Measurements from ENCODE around the gene ERGIC3. TPM values are rescaled to one million over a fixed set of nuclear protein-coding genes. Genes with fewer than 3 reads are reported as not detected.
A peak's percentile ranks its signal among the peaks of the same experiment; 100 is the strongest.

The ERGIC3 gene
- total RNA-seq, 2 donors from 2014 or later: 133 to 142 TPM

- peak; percentile 44 for ATAC-seq (replicated peaks)
- Mint-ChIP-seq H3K27me3 (no peaks in the 10 kb centered on the region), H3K4me3 (no peak overlapping the region), H3K4me1 (peaks cover 5% of the 10 kb centered on the region), H3K36me3 (ENCODE audit: low read depth) (peaks cover 10% of the 10 kb centered on the region), H3K27ac (no peak overlapping the region), H3K9me3 (no peaks in the 10 kb centered on the region)
Measured at GRCh38 chr20:35561268-35561667, 19.4 kb downstream of the ERGIC3 start.

- H3K36me3 Mint-ChIP-seq (ENCODE audit: low read depth): peaks cover 6% of the 10 kb centered on the region
- H3K9me3 Mint-ChIP-seq: no peaks in the 10 kb centered on the region
- H3K4me1 Mint-ChIP-seq: peaks cover 5% of the 10 kb centered on the region
- H3K27me3 Mint-ChIP-seq: no peaks in the 10 kb centered on the region
- no peak overlapping the region for H3K4me3 Mint-ChIP-seq
- no peak for ATAC-seq (replicated peaks)
- H3K27ac Mint-ChIP-seq: no peak overlapping the region
Measured at GRCh38 chr20:35561671-35562070, 19.8 kb downstream of the ERGIC3 start.

- Mint-ChIP-seq H3K27ac (no peak overlapping the region), H3K9me3 (no peaks in the 10 kb centered on the region), H3K36me3 (ENCODE audit: low read depth) (peaks cover 1% of the 10 kb centered on the region)
Measured at GRCh38 chr20:35562541-35563110, 20.7 kb downstream of the ERGIC3 start.

GRCh38 chr20:35563834-35564233, 22.0 kb downstream of the ERGIC3 start:
- no peak overlapping the region for H3K4me3 Mint-ChIP-seq
- no peaks in the 10 kb centered on the region for H3K36me3 Mint-ChIP-seq (ENCODE audit: low read depth)
- H3K9me3 Mint-ChIP-seq: no peaks in the 10 kb centered on the region
- no peaks in the 10 kb centered on the region for H3K27me3 Mint-ChIP-seq
- no peak overlapping the region for H3K27ac Mint-ChIP-seq
- no peak for ATAC-seq (replicated peaks)
- H3K4me1 Mint-ChIP-seq: peaks cover 5% of the 10 kb centered on the region

More at GRCh38 chr20:35562541-35563110, 20.7 kb downstream of the ERGIC3 start:
- Mint-ChIP-seq H3K4me3 (no peak overlapping the region), H3K4me1 (peaks cover 5% of the 10 kb centered on the region), H3K27me3 (no peaks in the 10 kb centered on the region)
- no peak for ATAC-seq (replicated peaks)

GRCh38 chr20:35564905-35565304, 23.0 kb downstream of the ERGIC3 start:
- ATAC-seq (replicated peaks): no peak
- Mint-ChIP-seq H3K9me3 (no peaks in the 10 kb centered on the region), H3K4me1 (peaks cover 5% of the 10 kb centered on the region), H3K27ac (no peak overlapping the region), H3K4me3 (no peak overlapping the region), H3K27me3 (no peaks in the 10 kb centered on the region), H3K36me3 (ENCODE audit: low read depth) (no peaks in the 10 kb centered on the region)

- Mint-ChIP-seq H3K27ac (no peak overlapping the region), H3K36me3 (ENCODE audit: low read depth) (no peaks in the 10 kb centered on the region), H3K9me3 (peaks cover 4% of the 10 kb centered on the region), H3K4me3 (no peak overlapping the region), H3K4me1 (no peaks in the 10 kb centered on the region), H3K27me3 (no peaks in the 10 kb centered on the region)
- no peak for ATAC-seq (replicated peaks)
Measured at GRCh38 chr20:35568645-35569044, 26.8 kb downstream of the ERGIC3 start.

GRCh38 chr20:35571555-35571954, 29.7 kb downstream of the ERGIC3 start:
- no peaks in the 10 kb centered on the region for H3K36me3 Mint-ChIP-seq (ENCODE audit: low read depth)
- H3K27ac Mint-ChIP-seq: no peak overlapping the region
- peaks cover 4% of the 10 kb centered on the region for H3K9me3 Mint-ChIP-seq
- no peaks in the 10 kb centered on the region for H3K27me3 Mint-ChIP-seq
- no peaks in the 10 kb centered on the region for H3K4me1 Mint-ChIP-seq
- ATAC-seq (replicated peaks): no peak
- no peak overlapping the region for H3K4me3 Mint-ChIP-seq

GRCh38 chr20:35572838-35573237, 31.0 kb downstream of the ERGIC3 start:
- H3K9me3 Mint-ChIP-seq: peaks cover 4% of the 10 kb centered on the region
- no peak for ATAC-seq (replicated peaks)
- H3K27ac Mint-ChIP-seq: no peak overlapping the region
- H3K27me3 Mint-ChIP-seq: no peaks in the 10 kb centered on the region
- H3K4me3 Mint-ChIP-seq: no peak overlapping the region
- H3K36me3 Mint-ChIP-seq (ENCODE audit: low read depth): no peaks in the 10 kb centered on the region
- no peaks in the 10 kb centered on the region for H3K4me1 Mint-ChIP-seq

GRCh38 chr20:35575958-35576357, 34.1 kb downstream of the ERGIC3 start:
- H3K27ac Mint-ChIP-seq: no peak overlapping the region
- no peak overlapping the region for H3K4me3 Mint-ChIP-seq
- ATAC-seq (replicated peaks): no peak
- no peaks in the 10 kb centered on the region for H3K4me1 Mint-ChIP-seq
- H3K9me3 Mint-ChIP-seq: peaks cover 4% of the 10 kb centered on the region
- H3K36me3 Mint-ChIP-seq (ENCODE audit: low read depth): no peaks in the 10 kb centered on the region
- H3K27me3 Mint-ChIP-seq: no peaks in the 10 kb centered on the region

GRCh38 chr20:35576816-35577215, 34.9 kb downstream of the ERGIC3 start:
- Mint-ChIP-seq H3K9me3 (peaks cover 4% of the 10 kb centered on the region), H3K27ac (no peak overlapping the region), H3K36me3 (ENCODE audit: low read depth) (no peaks in the 10 kb centered on the region), H3K4me1 (no peaks in the 10 kb centered on the region), H3K4me3 (no peak overlapping the region), H3K27me3 (no peaks in the 10 kb centered on the region)
- ATAC-seq (replicated peaks): no peak

- H3K27me3 Mint-ChIP-seq: peaks cover 4% of the 10 kb centered on the region
- H3K27ac Mint-ChIP-seq: no peak overlapping the region
- H3K4me1 Mint-ChIP-seq: no peaks in the 10 kb centered on the region
- no peaks in the 10 kb centered on the region for H3K9me3 Mint-ChIP-seq
- no peak for ATAC-seq (replicated peaks)
- no peaks in the 10 kb centered on the region for H3K36me3 Mint-ChIP-seq (ENCODE audit: low read depth)
- H3K4me3 Mint-ChIP-seq: no peak overlapping the region
Measured at GRCh38 chr20:35578469-35578868, 36.6 kb downstream of the ERGIC3 start.

GRCh38 chr20:35579196-35579595, 37.3 kb downstream of the ERGIC3 start:
- Mint-ChIP-seq H3K4me1 (no peaks in the 10 kb centered on the region), H3K27me3 (peaks cover 4% of the 10 kb centered on the region), H3K4me3 (no peak overlapping the region), H3K36me3 (ENCODE audit: low read depth) (no peaks in the 10 kb centered on the region), H3K27ac (no peak overlapping the region), H3K9me3 (no peaks in the 10 kb centered on the region)
- no peak for ATAC-seq (replicated peaks)

GRCh38 chr20:35582131-35582530, 40.3 kb downstream of the ERGIC3 start:
- Mint-ChIP-seq H3K36me3 (ENCODE audit: low read depth) (no peaks in the 10 kb centered on the region), H3K27ac (no peak overlapping the region)
- no peak for ATAC-seq (replicated peaks)

GRCh38 chr20:35582741-35583404, 41.0 kb downstream of the ERGIC3 start:
- Mint-ChIP-seq H3K9me3 (no peaks in the 10 kb centered on the region), H3K27ac (no peak overlapping the region), H3K4me1 (no peaks in the 10 kb centered on the region), H3K27me3 (peaks cover 4% of the 10 kb centered on the region), H3K36me3 (ENCODE audit: low read depth) (no peaks in the 10 kb centered on the region), H3K4me3 (no peak overlapping the region)
- no peak for ATAC-seq (replicated peaks)

More at GRCh38 chr20:35582131-35582530, 40.3 kb downstream of the ERGIC3 start:
- Mint-ChIP-seq H3K27me3 (peaks cover 4% of the 10 kb centered on the region), H3K4me3 (no peak overlapping the region), H3K4me1 (no peaks in the 10 kb centered on the region), H3K9me3 (no peaks in the 10 kb centered on the region)
